HG03460 (cell line): ENCODE data around the gene THOC5.
"Not testable (repeated sequence)": the region's sequence is repeated elsewhere in the genome, so short reads cannot be mapped to it uniquely, and the experiment has no call there.

ENCODE experiments used
- ATAC-seq: cut with Tn5 transposase; IDR thresholded peaks from one replicate; pipeline ENCODE4 v1.9.1; 2021; ENCODE audit not compliant: unreplicated experiment

The THOC5 gene

GRCh38 chr22:29563652-29564460, 10.3 kb upstream of the THOC5 start:
- no peak for ATAC-seq

DNA sequence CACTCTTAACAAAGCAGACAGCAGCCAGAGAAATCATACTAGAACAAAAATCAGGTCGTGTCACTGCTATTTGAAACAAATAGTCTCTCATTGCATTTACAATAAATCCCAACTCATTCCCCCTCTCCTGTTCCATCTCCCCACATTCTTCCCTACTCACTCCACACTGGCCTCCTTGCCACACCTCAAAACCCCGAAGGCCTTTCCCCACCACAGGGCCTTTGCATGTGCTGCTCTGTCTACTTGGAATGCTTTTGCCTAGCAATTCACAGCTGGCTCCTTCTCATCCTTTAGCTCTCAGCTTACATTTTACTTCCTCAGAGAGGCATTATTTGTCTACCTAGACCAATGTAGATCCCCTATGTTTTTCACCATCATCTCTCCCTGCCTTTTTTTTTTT, 6.3 kb upstream of the THOC5 start:
- no peak for ATAC-seq

- no peak for ATAC-seq
Measured at GRCh38 chr22:29559030-29559429, 5.5 kb upstream of the THOC5 start.

DNA sequence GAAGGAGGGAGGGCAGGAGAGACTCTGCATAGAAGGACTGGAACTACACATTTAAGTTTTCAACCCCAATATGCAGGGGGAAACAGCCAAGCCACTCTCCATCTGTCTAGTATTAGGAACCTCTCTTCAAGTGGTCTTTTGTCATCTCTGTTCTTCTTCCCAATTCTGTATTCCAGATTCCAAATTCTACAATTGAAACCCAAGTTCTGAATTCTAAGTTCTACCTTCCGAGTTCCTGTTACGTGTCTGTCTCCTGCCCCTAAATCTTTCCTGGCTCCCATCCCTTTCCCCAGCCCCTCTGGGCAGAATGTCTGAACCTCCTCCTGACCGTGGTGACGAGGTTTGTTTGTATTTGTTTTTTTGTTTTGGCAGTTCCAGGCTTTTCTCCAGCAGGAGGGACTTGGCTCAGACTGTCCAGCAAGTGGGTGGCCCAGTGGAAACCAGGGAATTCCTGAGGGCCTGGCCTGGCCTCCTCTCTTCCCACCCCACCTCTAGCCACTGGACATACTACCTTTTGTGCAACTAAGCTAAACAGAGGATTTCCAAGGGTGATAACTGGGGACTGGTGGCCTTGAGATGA, 1.6 kb upstream of the THOC5 start:
- no peak for ATAC-seq

GRCh38 chr22:29552357-29552756, 1.2 kb downstream of the THOC5 start:
- ATAC-seq, result not testable (repeated sequence)

DNA sequence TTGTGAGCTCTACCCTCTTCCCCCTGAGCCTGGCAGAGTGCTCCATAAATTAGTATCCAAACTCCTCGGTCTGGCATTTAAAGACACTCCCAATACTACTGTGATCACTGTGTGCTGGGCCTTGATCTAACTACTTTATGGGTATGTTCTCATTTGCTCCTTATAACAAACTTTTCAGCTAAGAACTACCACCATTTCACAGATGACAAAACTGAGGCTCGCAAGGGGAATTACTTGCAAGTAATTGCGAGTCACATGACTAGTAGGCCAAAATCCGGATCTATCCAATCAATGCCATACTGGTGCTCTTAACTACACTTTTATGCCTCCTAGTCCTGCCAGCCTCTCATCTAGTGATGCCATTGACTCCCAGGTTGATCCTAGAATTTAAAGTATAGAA, 3.6 kb downstream of the THOC5 start:
- ATAC-seq, result no peak

- ATAC-seq, result not testable (repeated sequence)
Measured at GRCh38 chr22:29545045-29545444, 8.5 kb downstream of the THOC5 start.

- ATAC-seq, result no peak
Measured at GRCh38 chr22:29541845-29542244, 11.7 kb downstream of the THOC5 start.

DNA sequence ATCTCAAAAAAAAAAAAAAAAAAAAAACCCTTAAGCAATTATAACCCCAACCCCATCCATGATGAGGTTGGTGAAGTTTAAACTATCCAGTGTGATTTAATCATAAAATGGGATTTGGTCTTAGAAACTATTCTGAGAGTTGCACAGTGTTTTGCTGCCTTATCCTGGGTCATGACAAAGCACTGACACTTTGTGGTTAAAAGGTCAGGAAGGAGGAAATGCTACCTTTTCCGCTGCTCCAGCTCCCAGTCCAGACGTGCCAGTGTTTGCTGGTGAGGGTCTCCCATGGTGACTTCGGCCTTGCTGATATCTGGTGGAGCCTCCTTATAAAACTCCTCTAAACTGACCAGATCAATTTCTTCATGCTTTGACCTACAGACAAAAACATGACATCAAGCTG, 14.5 kb downstream of the THOC5 start:
- no peak for ATAC-seq

DNA sequence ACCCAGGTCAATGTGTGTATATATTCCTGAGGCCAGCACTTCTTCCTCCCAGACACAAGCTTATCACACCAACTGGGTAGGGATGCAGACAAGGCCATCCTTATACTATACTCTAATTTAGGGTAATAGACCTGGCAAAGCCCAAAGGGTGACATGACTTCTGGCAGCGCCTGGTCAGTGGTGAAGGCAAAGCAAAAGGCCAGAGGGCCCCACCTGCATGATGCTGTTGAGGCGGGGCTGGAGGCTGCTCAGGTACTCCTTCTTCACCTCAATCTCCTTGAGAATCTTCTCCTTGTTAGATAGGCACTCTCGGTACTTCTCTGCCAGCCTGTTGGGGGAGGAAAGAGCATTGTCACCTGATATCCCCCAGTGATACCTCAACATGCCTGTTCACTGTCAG, 17.1 kb downstream of the THOC5 start:
- no peak for ATAC-seq

DNA sequence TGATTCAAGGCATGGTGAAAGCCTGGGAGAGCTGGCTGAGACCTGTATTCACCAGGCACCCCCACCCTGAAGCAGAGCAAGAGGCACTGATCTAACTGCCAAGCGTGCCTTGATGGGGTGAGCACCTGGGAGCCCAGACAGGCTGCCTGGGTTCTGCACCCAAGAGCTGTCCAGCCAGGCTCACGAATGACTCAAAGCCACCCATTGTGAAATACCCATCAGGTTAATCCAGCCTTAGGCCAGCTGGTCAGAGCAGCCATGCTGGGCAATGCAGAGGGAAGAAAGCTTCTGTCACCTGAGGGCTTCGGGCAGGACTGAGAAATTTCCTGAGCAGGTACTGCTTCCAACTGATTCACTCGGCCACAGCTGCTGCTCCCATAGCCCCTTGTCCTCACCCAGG, 22.1 kb downstream of the THOC5 start:
- no peak for ATAC-seq

- ATAC-seq, result no peak
Measured at GRCh38 chr22:29530716-29531115, 22.8 kb downstream of the THOC5 start.

- ATAC-seq, result no peak
Measured at GRCh38 chr22:29528144-29528543, 25.4 kb downstream of the THOC5 start.

DNA sequence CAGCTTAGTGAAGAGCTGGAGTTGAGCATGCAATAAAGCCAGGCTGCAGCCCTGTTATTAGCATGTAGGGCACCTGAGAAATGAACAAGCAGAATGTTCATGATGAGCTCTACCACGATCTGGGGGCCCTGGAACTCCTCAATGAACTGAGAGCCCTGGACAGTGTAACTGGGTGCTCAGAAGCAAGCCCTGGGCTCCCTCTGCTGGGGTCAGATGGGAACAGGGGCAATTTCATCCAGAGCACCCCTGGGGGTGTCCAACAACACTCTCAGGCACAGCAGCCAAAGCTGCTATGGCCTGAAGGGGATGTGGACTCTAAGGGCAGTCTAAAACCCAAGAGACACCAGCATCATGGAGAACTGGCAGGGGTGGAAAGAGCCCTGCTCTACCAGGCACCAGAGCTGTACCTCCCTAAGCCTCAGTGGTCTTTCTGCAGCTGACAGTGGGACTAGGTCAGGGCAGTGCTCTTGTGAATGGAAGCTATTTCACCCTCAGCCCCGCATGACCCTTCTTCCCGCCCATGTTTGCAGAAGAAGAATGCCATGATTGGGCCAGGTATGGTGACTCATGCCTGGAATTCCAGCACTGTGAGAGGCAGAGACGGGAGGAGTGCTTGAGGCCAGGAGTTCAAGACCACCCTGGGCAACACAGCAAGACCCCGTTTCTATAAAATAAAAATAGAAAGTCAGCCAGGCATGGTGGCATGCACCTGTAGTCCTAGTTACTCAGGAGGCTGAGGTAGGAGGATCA, 28.9 kb downstream of the THOC5 start:
- ATAC-seq, result no peak

DNA sequence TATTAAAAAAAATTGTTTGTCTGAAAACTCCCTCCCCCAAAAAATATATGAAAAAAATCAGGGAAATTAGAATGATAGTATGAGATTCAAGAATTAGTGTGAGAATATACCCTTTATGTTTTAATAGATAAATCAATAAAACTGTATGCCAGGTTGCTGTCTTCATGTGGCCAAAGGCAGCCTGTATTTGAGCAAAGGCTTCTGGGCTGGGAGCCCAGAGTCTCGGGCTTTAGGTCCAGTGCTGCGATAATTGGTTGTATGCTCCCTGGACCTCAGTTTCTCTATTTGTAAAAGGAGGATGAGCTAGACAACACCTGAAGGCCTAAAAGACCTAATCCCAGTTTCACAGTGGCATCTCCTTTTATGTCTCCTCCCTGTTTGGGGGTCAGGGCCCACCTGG, 29.8 kb downstream of the THOC5 start:
- no peak for ATAC-seq

DNA sequence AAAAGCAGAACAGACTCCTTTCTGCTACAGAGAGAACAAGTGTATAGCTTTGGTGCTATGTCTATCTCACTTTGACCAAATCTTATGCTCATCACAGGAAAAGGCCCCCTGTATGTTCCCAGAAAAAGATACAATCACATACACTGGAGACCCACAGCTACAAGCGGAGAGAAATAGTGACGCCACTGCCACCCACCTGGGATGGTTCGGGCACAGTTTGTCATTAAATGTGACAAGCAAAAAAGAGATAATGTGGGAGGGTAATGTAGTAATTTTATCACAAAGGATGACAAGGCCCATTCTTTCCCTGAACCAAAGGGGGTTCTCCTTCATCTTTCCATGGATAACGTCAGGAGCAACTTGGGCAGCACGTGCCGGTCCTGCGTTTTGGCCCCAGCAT, 32.0 kb downstream of the THOC5 start:
- ATAC-seq, result no peak

DNA sequence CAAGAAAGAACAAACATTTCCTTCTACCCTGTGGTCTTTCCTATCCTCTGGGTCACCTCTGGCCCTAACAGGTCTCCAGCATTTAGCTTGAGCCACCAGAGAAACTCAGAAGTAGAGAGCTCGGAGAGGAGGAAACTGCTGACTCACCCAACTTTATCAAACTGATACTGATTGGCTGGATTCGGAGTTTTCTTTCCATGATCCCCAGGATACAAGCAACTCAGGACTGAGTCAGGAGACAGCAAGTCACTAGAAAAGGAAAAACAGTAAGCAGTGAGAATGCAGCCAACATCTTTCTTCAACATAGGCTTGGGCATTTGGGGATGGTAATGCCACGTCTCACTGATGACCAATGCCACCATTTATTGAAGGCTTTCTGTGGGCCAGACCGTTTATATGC, 32.7 kb downstream of the THOC5 start:
- ATAC-seq, result no peak

DNA sequence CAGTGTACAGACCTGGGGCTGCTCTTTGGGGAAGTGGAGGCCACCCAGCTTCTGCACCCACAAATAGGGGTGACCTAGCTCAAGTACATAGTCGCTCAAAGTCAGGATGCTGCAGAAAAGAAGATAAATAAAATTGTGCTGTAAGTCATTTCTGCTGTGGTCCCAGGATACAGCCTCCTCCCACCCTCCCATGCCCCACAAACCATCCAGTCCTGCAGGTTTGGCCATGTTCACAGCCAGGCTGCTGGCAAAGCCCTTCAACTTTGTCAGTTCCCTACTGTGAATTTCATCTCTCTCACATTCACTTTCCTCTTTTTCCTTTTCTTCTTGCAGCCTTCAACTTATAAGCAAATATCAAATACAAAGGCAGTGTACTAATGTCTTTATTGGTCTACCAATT, 33.6 kb downstream of the THOC5 start:
- ATAC-seq, result no peak

- ATAC-seq, result no peak
Measured at GRCh38 chr22:29518427-29518826, 35.1 kb downstream of the THOC5 start.

DNA sequence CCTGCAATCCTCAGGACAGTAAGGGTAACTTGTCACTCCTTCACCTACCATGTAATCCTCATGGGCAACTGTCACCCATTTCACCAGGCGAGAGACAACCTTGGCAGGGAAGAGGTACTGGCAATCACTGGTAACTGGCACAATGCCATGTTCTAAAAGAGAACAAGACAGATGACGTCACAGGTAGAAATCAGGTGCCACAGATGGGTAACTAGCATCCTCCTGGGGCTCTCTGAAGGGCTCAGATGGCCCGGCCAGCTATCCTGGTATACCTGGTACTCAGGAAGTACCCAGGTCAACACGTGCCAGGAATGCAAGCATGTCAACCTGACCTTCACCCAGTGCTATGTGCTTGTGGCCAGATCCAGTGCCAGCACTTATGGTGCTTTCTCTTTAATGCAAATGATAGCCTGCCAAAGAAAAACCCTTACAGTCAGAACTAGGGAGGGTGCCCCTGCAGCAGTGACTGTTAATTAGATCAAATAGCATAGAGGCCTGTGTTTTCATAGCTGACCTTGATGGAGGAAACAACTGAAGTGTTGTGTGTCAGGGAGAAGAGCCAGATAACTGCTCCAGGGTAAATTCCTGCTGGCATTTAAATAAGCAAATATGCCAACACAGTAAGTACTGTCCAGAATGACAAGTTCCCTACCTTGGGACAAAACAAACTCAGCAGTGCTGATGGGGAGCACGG, 36.2 kb downstream of the THOC5 start:
- no peak for ATAC-seq

DNA sequence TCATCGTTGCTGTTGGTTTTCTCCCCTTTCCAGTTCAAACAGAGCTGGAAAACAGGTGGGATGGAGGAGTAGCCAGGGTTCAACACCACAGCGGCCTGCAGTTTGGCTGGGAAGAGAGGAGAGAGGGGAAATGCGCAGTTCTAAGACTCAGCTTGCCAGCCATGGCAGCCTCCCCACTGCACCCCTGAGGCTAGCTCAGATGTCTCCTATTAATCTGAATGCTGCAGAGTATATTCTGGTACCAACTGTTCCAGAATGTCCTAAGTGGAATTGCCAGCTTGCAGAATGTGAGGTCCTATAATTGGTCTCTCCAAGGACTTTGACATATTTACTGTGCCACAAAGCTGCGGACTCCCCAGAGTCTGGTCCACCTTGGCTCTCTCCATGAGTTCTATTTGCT, 41.5 kb downstream of the THOC5 start:
- no peak for ATAC-seq
